ACC112 (cell line): ENCODE measurements around the gene CCN2.

Source experiments
- H2AFZ ChIP-seq: fragments of 200-600 bp; sonication (generic); one replicate; pipeline ENCODE4 v1.6.0; 2017; ENCODE audit warnings: antibody characterized with exemption, low read length; ENCODE audit not compliant: unreplicated experiment
- H3K27ac ChIP-seq: fragments of 200-600 bp; sonication (generic); 2 replicates; pipeline ENCODE4 v1.5.1; 2014; ENCODE audit warnings: low read depth, mild to moderate bottlenecking, antibody characterized with exemption, low read length, moderate library complexity
- H3K27me3 ChIP-seq: fragments of 200-600 bp; sonication (generic); 2 replicates; pipeline ENCODE4 v1.6.1; 2014; ENCODE audit warnings: mild to moderate bottlenecking, antibody characterized with exemption, low read length, moderate library complexity, mixed read lengths; ENCODE audit not compliant: insufficient read depth
- H3K36me3 ChIP-seq: fragments of 200-600 bp; sonication (generic); 2 replicates; pipeline ENCODE4 v1.6.1; 2016; ENCODE audit warnings: mild to moderate bottlenecking, antibody characterized with exemption, low read length, moderate library complexity, mixed read lengths; ENCODE audit not compliant: insufficient read depth
- H3K4me1 ChIP-seq: fragments of 200-600 bp; sonication (generic); one replicate; pipeline ENCODE4 v1.6.1; 2016; ENCODE audit warnings: low read length, mixed read lengths; ENCODE audit not compliant: insufficient read depth, unreplicated experiment, control insufficient read depth
- H3K4me3 ChIP-seq: fragments of 200-600 bp; sonication (generic); 2 replicates; pipeline ENCODE4 v1.5.1; 2014; ENCODE audit warnings: mild to moderate bottlenecking, low read depth, low read length
- H3K79me2 ChIP-seq: fragments of 200-600 bp; sonication (generic); one replicate; pipeline ENCODE4 v1.6.0; 2016; ENCODE audit warnings: low read length; ENCODE audit not compliant: control insufficient read depth, unreplicated experiment, insufficient read depth

CCN2 gene, protein sequence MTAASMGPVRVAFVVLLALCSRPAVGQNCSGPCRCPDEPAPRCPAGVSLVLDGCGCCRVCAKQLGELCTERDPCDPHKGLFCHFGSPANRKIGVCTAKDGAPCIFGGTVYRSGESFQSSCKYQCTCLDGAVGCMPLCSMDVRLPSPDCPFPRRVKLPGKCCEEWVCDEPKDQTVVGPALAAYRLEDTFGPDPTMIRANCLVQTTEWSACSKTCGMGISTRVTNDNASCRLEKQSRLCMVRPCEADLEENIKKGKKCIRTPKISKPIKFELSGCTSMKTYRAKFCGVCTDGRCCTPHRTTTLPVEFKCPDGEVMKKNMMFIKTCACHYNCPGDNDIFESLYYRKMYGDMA

DNA sequence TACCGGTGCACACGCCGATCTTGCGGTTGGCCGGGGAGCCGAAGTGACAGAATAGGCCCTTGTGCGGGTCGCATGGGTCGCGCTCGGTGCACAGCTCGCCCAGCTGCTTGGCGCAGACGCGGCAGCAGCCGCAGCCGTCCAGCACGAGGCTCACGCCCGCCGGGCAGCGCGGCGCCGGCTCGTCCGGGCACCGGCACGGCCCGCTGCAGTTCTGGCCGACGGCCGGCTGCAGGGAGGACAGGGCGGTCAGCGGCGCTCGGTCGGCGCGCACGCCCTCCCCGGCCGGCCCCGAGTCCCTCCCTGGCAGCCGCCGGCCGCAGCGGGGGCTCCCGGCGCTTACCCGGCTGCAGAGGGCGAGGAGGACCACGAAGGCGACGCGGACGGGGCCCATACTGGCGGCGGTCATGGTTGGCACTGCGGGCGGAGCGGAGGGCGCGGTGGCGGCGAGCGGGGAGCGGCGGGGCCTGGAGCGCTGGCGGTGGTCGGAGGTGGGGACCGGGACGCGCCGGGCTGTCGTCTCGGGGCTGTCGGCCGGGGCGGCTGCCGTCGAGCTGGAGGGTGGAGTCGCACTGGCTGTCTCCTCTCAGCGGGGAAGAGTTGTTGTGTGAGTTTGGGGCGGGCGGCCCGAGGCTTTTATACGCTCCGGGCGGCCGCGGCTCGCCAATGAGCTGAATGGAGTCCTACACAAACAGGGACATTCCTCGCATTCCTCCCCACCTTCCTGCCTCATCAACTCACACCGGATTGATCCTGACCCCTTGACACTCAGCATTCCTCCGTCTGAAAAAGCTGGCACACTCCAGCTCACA, at the start of gene CCN2:
TSS of gene CCN2 (minus strand) at position 606 of the 809 bp plus-strand sequence. CDS start at position 406, 200 bp downstream.
- H3K36me3 ChIP-seq: peaks cover 20% of the 10 kb centered on the region; the same call in 1 of the 2 replicates
- peaks cover 54% of the 10 kb centered on the region for H3K4me1 ChIP-seq
- peak within 1 kb of the TSS; percentile 96 for H3K4me3 ChIP-seq
- peak within 1 kb of the TSS; percentile 47 for H2AFZ ChIP-seq
- H3K27me3 ChIP-seq: no peaks in the 10 kb centered on the region
- peaks cover 26% of the 10 kb centered on the region for H3K79me2 ChIP-seq
- peak within 1 kb of the TSS; percentile 93 for H3K27ac ChIP-seq

GRCh38 chr6:132000296-132000695, 49.1 kb upstream of the CCN2 start:
- Histone ChIP-seq H3K4me3 (no peak overlapping the region), H3K36me3 (no peaks in the 10 kb centered on the region), H3K4me1 (peaks cover 16% of the 10 kb centered on the region), H3K27me3 (no peaks in the 10 kb centered on the region), H3K79me2 (no peaks in the 10 kb centered on the region), H2AFZ (peak overlapping the region; percentile 5), H3K27ac (no peak overlapping the region)

DNA sequence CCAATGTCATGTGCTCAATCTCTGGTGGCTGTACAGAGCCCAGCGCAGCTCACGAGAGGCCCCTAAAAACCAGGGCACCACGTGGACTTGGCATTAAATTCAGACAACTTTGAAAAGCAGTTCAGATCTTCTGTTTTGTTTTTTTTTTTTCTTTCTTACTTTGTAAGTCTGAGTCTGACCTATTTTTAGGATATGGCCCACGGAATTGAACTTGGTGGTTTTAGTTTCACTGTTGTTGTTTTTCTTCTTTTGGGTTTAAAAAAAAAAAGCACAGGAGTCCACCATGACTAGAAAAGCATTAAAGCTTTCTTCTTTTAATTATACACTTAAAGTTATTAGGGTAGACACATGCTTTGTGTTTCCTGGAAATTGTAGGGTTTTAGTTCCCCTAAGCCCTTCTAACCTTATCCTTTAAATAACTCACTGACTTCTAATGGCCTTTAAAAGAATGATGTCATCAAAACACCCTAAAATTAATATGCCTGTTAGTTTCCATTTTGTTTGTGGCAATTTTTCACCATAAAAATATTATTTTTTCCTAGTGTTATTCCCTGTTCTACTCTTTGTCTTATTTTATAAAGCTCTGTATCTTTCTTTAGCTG, 48.5 kb upstream of the CCN2 start:
- H3K27me3 ChIP-seq: no peaks in the 10 kb centered on the region
- H3K4me1 ChIP-seq: peaks cover 20% of the 10 kb centered on the region
- no peak overlapping the region for H3K27ac ChIP-seq
- no peak overlapping the region for H3K4me3 ChIP-seq
- H3K79me2 ChIP-seq: no peaks in the 10 kb centered on the region
- peak overlapping the region; percentile 5 for H2AFZ ChIP-seq
- no peaks in the 10 kb centered on the region for H3K36me3 ChIP-seq

GRCh38 chr6:131998255-131998982, 47.2 kb upstream of the CCN2 start:
- H2AFZ ChIP-seq: no peak overlapping the region
- H3K36me3 ChIP-seq: no peaks in the 10 kb centered on the region
- H3K27ac ChIP-seq: no peak overlapping the region
- peaks cover 20% of the 10 kb centered on the region for H3K4me1 ChIP-seq
- H3K79me2 ChIP-seq: no peaks in the 10 kb centered on the region
- no peak overlapping the region for H3K4me3 ChIP-seq
- no peaks in the 10 kb centered on the region for H3K27me3 ChIP-seq

GRCh38 chr6:131997429-131998153, 46.4 kb upstream of the CCN2 start:
- Histone ChIP-seq H2AFZ (no peak overlapping the region), H3K4me1 (peaks cover 20% of the 10 kb centered on the region), H3K27me3 (no peaks in the 10 kb centered on the region), H3K27ac (no peak overlapping the region), H3K4me3 (no peak overlapping the region), H3K36me3 (no peaks in the 10 kb centered on the region), H3K79me2 (no peaks in the 10 kb centered on the region)

GRCh38 chr6:131995917-131996316, 44.7 kb upstream of the CCN2 start:
- Histone ChIP-seq H3K27me3 (no peaks in the 10 kb centered on the region), H3K36me3 (no peaks in the 10 kb centered on the region), H3K79me2 (no peaks in the 10 kb centered on the region), H3K27ac (peak overlapping the region; percentile 73), H3K4me3 (no peak overlapping the region; the same call in 1 of the 2 replicates), H2AFZ (no peak overlapping the region), H3K4me1 (peaks cover 20% of the 10 kb centered on the region)

DNA sequence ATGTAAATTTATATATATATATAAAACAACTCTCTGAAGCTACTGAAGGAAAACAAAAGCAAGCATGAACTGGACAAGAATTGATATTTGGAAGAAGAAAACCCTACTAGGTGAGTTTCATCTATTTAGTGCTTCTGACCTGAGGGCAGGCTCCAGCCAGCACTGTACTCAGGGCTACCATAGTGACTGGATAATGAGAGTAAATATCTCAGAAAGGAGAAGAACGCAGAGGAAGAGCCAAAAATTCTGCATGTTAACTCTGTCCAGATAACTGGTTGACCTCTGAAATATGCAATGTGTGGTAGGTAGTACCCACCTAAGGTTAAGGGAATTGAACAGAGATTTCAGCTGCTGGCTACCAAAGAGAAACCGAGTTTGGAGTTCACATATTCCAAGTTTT, 41.4 kb upstream of the CCN2 start:
- Histone ChIP-seq H3K27ac (no peak overlapping the region), H3K4me3 (no peak overlapping the region), H3K4me1 (peaks cover 15% of the 10 kb centered on the region), H3K36me3 (no peaks in the 10 kb centered on the region), H2AFZ (no peak overlapping the region), H3K79me2 (no peaks in the 10 kb centered on the region), H3K27me3 (no peaks in the 10 kb centered on the region)

DNA sequence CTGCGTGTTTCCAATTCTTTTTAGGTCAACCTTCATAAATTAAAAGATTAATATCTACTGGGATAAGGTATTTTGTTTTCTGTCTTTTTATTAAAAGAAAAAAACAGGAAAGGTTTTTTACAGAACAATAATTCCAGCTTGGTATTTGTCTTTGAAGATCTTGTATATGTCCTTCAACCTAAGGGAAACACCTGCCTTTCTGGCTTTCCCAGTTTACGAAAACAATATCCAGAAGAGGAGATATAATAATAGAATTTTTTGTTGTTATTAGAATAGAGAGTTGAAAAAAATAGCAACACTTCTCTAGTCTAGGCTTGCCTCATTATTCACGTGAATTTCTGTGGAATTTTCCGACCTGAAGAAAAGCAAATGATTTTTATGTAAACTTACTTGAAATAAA, 37.9 kb upstream of the CCN2 start:
- Histone ChIP-seq H3K4me1 (peaks cover 11% of the 10 kb centered on the region), H3K4me3 (no peak overlapping the region), H3K79me2 (no peaks in the 10 kb centered on the region), H2AFZ (no peak overlapping the region), H3K27ac (no peak overlapping the region), H3K27me3 (no peaks in the 10 kb centered on the region), H3K36me3 (no peaks in the 10 kb centered on the region)

DNA sequence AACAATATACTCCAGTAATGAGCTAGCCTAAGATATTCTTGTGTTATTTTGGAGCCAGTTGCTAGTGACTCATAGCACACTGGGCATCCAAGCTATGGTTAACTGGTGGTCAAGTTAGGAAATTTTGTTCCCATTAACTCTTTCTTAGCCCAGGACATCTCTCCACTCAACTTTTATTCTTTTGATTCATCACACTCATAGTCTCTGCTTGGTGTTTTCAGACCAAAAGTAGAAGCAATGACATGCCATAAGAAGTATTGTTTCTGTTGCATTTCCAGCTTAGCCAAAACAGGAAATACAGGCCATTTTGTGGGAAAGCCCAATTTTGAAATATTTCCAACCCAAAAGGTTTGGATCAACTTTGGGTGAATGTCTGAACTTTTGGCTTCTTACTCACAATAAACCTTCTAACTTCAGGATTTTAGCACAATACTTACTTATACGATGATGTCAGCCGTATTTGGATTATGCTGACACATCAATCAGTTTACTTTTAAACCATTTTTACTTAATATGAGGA, 31.6 kb upstream of the CCN2 start:
- Histone ChIP-seq H2AFZ (no peak overlapping the region), H3K36me3 (no peaks in the 10 kb centered on the region), H3K4me1 (peaks cover 70% of the 10 kb centered on the region), H3K79me2 (no peaks in the 10 kb centered on the region), H3K27me3 (no peaks in the 10 kb centered on the region), H3K27ac (peak overlapping the region; percentile 84), H3K4me3 (no peak overlapping the region)
